Measurements from ENCODE around the gene CTSO. TPM values are rescaled to one million over a fixed set of nuclear protein-coding genes. Genes with fewer than 3 reads are reported as not detected.

Gene CTSO
- total and polyA plus RNA-seq, 2 of the 8 experiments (the other 6 are each of a cell fraction or from before 2014, with no cell fraction given): 0.39 to 0.41 TPM

DNA sequence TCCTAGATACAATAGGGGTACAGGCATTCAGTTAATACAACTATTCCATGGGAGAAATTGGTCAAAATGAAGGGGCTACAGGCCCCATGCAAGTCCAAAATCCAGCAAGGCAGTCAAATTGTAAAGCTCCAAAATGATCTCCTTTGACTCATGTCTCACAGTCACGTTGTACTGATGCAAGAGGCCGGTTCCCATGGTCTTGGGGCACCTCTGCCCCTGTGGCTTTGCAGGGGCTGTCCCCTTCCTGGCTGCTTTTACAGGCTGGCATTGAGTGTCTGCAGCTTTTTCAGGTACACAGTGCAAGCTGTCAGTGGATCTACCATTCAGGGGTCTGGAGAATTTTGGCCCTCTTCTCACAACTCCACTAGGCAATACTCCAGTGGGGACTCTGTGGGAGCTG lies 75.1 kb downstream of the CTSO start (continued):
- TF ChIP-seq, protein P1, sequence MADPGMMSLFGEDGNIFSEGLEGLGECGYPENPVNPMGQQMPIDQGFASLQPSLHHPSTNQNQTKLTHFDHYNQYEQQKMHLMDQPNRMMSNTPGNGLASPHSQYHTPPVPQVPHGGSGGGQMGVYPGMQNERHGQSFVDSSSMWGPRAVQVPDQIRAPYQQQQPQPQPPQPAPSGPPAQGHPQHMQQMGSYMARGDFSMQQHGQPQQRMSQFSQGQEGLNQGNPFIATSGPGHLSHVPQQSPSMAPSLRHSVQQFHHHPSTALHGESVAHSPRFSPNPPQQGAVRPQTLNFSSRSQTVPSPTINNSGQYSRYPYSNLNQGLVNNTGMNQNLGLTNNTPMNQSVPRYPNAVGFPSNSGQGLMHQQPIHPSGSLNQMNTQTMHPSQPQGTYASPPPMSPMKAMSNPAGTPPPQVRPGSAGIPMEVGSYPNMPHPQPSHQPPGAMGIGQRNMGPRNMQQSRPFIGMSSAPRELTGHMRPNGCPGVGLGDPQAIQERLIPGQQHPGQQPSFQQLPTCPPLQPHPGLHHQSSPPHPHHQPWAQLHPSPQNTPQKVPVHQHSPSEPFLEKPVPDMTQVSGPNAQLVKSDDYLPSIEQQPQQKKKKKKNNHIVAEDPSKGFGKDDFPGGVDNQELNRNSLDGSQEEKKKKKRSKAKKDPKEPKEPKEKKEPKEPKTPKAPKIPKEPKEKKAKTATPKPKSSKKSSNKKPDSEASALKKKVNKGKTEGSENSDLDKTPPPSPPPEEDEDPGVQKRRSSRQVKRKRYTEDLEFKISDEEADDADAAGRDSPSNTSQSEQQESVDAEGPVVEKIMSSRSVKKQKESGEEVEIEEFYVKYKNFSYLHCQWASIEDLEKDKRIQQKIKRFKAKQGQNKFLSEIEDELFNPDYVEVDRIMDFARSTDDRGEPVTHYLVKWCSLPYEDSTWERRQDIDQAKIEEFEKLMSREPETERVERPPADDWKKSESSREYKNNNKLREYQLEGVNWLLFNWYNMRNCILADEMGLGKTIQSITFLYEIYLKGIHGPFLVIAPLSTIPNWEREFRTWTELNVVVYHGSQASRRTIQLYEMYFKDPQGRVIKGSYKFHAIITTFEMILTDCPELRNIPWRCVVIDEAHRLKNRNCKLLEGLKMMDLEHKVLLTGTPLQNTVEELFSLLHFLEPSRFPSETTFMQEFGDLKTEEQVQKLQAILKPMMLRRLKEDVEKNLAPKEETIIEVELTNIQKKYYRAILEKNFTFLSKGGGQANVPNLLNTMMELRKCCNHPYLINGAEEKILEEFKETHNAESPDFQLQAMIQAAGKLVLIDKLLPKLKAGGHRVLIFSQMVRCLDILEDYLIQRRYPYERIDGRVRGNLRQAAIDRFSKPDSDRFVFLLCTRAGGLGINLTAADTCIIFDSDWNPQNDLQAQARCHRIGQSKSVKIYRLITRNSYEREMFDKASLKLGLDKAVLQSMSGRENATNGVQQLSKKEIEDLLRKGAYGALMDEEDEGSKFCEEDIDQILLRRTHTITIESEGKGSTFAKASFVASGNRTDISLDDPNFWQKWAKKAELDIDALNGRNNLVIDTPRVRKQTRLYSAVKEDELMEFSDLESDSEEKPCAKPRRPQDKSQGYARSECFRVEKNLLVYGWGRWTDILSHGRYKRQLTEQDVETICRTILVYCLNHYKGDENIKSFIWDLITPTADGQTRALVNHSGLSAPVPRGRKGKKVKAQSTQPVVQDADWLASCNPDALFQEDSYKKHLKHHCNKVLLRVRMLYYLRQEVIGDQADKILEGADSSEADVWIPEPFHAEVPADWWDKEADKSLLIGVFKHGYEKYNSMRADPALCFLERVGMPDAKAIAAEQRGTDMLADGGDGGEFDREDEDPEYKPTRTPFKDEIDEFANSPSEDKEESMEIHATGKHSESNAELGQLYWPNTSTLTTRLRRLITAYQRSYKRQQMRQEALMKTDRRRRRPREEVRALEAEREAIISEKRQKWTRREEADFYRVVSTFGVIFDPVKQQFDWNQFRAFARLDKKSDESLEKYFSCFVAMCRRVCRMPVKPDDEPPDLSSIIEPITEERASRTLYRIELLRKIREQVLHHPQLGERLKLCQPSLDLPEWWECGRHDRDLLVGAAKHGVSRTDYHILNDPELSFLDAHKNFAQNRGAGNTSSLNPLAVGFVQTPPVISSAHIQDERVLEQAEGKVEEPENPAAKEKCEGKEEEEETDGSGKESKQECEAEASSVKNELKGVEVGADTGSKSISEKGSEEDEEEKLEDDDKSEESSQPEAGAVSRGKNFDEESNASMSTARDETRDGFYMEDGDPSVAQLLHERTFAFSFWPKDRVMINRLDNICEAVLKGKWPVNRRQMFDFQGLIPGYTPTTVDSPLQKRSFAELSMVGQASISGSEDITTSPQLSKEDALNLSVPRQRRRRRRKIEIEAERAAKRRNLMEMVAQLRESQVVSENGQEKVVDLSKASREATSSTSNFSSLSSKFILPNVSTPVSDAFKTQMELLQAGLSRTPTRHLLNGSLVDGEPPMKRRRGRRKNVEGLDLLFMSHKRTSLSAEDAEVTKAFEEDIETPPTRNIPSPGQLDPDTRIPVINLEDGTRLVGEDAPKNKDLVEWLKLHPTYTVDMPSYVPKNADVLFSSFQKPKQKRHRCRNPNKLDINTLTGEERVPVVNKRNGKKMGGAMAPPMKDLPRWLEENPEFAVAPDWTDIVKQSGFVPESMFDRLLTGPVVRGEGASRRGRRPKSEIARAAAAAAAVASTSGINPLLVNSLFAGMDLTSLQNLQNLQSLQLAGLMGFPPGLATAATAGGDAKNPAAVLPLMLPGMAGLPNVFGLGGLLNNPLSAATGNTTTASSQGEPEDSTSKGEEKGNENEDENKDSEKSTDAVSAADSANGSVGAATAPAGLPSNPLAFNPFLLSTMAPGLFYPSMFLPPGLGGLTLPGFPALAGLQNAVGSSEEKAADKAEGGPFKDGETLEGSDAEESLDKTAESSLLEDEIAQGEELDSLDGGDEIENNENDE (IDR thresholded peaks at IDR 0.05; ENCODE audit: insufficient replicate concordance, low read length): no peak
- no peak for TF ChIP-seq SAP30 (IDR thresholded peaks at IDR 0.05; ENCODE audit: insufficient read depth, insufficient replicate concordance, low read length)
- TF ChIP-seq, protein P2, sequence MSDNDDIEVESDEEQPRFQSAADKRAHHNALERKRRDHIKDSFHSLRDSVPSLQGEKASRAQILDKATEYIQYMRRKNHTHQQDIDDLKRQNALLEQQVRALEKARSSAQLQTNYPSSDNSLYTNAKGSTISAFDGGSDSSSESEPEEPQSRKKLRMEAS (IDR thresholded peaks at IDR 0.05): no peak
- TF ChIP-seq ZNF274 (IDR thresholded peaks at IDR 0.05; ENCODE audit: borderline replicate concordance, extremely low read depth, low read length): no peak
- TF ChIP-seq BCL11A (IDR thresholded peaks at IDR 0.05; ENCODE audit: low read depth in 2 of 2, low read length in 2 of 2): no peak
- TF ChIP-seq NANOG (IDR thresholded peaks at IDR 0.05; ENCODE audit: insufficient read depth, low read depth, low read length, poor library complexity, severe bottlenecking): no peak
- TF ChIP-seq EZH2 (IDR thresholded peaks at IDR 0.05; ENCODE audit: low read depth, low read length, severe bottlenecking): no peak
